Activated CD8-positive, alpha-beta memory T cell treated with anti-CD3 and anti-CD28 coated beads, Interleukin-2, amount 50 U/mL, for 1 hour (primary cell): ENCODE results near the gene REG1A.

Experiments used
- DNase-seq: peaks from one replicate; pipeline ENCODE4 v3.0.0-alpha.2; 2020; ENCODE audit errors: extremely low read depth

The REG1A gene, protein sequence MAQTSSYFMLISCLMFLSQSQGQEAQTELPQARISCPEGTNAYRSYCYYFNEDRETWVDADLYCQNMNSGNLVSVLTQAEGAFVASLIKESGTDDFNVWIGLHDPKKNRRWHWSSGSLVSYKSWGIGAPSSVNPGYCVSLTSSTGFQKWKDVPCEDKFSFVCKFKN

DNA sequence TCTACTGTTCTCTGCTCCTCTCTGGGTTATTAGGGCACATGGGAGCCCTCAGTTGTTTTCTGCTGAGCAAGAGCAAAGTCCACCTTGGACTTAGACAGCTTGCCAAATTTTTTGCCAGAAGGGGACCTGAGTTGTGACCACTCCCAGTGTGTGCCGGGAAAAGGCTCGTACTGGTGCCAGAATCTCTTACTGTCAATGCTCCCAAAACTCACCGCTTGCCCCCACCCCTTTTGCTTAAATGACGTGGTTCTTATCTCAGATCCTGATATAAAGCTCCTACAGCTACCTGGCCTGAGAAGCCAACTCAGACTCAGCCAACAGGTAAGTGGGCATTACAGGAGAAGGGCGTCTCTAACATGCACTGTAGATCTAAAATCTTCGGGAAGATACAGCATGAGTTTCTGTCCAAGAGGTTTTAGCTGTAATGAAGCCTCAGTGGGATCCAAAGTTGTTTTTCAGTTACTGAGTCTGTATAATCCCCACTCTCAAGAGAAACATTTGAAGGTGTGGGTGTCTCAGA is at the start of gene REG1A:
REG1A (plus strand) TSS at position 295 of the 520 bp plus-strand sequence. CDS start 374 bp downstream, outside the sequence.
- DNase-seq = no peak

DNA sequence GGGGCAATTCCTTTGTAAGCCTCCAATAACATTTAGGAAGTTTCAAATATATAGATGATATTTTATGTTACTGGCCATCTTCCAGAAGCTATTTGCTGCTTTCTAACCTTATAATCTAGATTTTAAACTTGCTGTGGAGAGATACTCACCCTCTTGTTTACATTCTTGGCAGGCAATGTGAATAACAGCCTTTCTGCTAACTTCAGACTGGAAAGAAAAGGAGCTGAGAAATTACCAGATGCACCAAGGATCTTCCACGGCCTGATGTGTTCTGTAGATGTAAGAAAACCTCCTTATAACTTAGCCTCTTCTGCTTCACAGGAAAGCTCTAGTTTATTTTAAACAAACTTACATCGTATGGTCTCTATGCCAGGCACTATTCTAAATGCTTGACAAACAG is 49.2 kb upstream of the REG1A start:
- no peak for DNase-seq

DNA sequence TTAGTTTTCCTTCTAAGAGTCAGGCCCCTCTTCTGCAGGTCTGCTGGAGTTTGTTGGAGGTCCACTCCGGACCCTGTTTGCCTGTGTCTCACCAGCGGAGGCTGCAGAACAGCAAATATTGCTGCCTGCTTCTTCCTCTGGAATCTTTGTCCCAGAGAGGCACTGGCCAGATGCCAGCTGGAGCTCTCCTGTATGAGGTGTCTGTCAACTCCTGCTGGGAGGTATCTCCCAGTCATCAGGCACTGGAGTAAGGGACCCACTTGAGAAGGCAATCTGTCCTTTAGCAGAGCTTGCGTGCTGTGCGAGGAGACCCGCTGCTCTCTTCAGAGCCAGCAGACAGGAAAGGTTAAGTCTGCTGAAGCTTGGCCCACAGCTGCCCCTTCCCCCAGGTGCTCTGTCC is 37.3 kb upstream of the REG1A start:
- DNase-seq = no peak

DNA sequence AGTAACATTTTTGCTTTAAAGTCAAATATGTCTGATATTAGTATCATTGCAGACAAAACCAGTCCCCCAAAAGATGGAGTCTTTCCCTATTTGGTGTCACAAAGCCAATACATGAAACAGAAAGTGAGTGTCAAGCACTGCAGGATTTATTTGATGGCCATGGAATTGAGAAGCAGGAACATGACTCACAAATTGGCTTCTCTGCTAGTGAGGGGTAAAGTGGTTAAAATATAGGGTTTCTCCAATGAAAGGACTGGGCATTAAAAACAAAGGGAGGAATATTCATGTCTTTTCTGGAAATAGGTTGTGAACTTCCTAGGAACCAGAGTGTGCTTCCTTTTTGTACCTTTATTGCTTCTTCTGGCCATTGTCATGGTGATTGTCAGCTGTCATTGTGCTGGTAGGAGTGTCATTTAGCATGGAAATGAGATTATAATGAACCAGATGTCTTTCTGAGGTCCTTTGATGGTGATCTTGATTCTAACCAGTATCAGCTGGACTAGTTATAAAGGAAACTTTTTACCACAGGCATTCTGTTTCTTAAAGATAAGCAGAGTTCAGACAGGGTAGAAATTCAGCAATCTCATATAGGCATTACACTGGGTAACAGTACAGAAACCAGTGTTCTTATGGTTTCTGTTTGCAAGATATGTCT is 36.6 kb upstream of the REG1A start:
- DNase-seq = no peak

DNA sequence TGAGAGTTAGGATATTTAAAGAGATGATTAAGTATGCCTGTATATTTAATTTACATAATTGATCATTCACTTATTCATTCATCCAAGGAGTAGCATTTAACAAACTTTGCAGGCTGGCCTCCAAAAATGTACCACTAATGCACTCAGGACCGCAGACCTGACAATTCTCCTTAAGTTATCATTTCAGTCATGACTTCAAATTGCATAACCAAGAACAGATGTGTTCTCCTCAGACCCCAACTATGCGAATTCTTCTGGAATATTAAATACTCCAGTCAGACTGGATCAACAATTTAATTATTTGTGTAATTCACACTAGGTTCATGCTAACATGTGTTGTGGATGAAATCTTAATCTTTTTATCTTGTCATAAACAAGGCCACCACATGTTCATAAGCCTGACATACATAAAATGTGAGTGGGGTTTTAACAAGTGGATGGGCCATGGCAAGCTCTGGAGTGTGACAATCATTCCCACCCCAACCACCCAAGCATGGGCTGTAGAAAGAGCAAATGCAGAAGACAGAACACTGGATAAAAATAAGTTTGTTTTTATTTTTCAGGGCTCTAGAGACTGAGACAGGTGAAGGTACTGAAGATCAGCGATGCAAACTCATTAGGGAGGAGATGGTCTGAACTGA is 35.7 kb upstream of the REG1A start:
- DNase-seq = no peak

DNA sequence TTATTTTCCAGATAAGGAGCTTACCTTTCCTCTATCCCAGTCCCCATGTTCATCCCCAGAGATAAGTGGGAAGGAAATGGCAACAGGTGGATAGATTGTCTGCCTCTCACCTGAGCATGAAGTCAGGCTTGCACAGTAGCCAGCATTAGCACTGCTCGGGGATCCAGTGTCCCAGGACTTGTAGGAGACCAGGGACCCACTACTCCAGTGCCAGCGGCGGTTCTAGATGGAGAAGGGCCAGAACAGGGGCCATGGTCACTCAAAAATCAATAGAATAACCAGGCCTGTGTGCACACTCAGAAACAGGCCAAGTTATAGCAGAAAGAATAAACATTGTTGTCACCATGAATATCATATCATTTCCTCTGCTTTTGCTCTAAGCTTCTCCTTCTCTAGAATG is 34.9 kb upstream of the REG1A start:
- no peak for DNase-seq

DNA sequence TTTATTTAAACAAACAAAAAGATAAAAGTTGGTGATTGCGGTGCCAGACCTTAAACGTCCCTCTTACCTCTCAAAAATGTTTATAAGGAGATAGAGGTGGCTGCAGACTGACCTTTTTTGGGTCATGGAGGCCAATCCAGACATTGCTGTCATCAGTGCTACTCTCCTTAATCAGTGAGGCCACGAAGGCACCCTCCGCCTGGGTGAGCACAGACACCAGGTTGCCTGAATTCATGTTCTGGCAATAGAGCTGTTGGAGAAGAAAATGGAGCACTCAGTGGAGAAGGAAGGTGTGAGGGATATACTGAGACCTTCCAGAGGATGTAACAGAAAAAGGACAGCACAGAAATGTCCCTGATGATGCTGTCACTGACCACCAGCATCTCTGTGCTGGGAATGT is 34.0 kb upstream of the REG1A start:
- no peak for DNase-seq

DNA sequence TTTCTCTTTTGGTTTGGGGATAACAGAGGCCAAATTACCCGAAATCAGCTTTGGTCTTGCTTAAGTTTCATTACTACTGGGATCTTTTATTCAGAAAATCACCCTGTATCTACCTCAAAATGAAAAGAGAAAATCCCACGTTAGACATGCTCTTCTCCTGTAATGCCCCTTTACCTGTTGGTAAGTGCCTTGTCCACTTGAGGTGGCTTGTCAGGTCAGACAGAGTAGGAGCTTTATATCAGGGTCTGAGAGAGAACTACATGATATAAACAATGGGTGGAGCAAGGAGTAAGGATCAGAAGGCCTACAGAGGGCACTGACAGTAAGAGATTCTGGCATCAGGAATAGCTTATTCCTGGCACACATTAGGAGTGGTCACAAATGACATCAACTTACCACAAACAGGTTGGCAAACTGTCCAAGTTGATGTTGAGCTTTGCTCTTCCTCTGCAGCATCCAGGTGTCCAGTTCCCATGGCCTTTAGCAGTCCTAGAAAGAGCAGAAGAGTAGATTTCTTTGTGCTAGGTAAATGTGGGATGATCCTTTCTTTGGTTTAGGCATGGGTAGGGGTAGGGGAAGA is 32.4 kb upstream of the REG1A start, which contains the start of gene REG1B:
REG1B (minus strand) TSS at position 209 of the 580 bp plus-strand sequence. CDS start 381 bp downstream, outside the sequence.
- DNase-seq = no peak

DNA sequence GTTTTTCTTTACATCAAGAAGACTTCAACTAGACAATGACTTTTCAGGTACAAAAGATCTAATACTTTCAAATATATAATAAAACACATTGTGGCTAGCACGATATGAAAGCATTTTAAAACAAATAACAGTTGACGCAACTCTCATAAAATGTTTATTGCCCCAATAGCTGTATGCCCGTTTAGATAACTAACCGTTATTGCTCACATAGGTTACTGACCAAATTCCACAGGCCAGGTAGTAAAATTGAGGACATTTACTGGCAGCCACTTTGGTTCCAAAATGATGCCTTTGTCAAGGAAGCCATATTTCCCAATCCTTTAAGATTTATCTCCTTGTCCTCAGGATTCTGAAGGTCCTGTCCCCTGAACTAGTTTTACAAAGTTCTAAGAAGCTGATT is 29.6 kb upstream of the REG1A start:
- DNase-seq = no peak

DNA sequence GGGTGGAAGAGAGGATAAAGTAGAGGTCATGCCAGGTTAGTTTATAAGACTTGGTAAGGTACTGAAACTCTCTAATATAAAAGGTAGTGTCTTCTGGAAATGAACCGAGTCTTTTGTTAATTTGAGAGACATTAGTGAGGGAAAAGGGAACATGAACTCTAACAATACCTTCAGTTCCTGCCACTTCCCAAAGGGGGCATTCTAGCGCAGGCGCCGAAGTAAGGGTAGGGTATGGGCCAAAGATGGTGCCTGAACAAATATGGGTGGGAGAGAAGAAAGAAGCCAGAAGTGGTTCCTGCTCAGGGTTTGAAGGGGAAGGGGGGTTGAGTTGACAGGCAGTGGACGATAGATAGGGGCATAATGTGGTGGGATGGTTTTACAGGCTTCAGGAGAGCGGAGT is 22.4 kb upstream of the REG1A start:
- DNase-seq = no peak

DNA sequence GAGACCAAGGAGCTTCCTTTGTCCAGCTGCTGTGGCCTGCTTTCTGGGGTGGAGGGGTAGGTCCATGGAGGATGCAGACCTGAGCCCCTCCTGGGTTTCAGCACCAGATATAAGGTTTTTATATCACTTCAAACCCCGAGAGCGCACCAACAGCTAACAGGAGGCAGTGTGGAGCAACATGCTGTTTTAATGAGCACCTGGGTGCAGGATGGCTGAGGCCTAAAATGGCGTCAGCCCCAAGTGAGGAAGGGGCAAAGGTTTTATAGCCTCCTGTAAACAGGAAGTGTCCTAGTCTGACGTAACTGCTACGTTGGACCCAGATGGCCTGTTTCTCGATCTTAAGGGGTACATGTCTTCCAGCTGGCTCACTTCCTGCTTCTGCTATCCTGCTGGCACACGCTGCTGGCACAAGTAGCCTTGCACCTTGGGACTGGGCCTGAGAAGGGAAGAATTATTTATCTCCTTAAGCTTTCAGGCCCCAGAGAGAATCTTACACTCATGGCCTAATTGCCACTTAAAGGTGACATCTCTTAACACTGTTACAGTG is 21.1 kb upstream of the REG1A start:
- DNase-seq = no peak

DNA sequence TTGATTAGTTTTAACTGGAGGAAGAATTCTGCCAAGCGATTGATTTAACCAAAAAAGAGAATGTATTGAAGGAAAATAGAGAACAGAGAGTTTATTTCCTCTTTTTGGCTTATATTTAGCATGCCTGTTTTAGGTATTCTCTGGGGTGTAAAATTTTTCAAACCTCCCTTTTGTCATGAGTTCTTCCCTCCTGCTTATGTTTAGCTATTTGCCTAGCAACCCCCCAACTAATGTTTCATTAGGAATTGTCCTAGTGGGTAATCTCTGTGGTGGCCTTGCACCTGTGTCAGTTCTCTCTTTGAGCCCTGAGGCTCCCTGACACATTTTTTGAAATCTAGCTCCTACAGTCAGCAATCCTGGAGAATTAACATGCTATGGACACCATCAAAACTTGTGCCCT is 20.0 kb upstream of the REG1A start:
- DNase-seq = no peak

DNA sequence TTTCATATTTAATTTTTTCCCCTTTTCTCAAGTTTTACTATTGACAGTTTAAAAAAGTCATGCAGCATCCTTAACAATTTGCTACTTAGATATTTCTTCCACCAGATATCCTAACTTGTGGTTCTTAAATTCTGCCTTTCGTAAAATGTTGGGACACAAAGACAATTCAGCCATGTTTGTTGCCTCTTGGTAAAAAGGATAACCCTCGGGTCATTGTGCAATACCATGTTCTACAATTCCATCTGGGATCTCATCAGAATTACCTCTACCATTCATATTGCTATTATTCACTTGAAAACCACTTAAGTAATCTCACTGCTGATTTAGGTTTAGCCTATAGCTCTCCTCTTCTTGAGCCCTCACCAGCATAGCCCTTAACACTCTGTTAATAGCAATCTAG is 19.3 kb upstream of the REG1A start:
- DNase-seq = no peak

DNA sequence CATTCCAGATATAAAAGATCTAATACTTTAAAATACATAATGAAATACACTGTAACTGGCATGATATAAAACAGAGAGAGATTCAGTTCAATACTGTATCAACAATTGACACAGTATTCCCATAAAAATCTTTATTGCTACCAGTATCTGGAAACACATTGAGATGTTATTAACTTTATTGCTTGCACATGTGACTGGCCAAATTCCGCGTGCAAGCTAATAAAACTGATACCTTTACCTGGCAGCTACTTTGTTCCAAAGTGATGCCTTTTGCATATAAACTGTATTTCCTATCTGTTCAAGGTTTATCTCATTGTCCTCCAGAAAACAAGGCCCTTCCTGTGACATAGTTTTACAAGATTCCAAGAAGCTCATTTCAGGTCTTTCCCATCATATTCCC is 17.1 kb upstream of the REG1A start:
- no peak for DNase-seq

DNA sequence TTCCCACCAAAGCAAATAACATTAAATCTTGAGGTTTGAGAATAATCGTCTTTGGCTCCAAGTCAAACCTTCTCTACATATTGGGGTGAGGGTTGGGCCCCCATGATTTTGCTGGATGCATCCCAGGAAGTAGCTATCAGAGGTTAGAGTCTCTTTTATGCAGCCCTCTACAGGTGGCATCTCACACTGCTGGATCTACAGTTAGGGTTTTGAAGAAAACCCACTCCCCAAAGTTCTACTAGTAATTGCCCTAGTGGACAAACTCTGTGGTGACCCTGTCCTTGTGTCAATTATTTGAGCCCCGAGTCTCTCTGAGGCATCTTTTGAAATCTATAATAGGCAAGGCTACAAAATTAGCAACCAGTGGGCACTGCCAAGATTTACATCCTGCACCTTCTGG is 15.0 kb upstream of the REG1A start:
- no peak for DNase-seq

DNA sequence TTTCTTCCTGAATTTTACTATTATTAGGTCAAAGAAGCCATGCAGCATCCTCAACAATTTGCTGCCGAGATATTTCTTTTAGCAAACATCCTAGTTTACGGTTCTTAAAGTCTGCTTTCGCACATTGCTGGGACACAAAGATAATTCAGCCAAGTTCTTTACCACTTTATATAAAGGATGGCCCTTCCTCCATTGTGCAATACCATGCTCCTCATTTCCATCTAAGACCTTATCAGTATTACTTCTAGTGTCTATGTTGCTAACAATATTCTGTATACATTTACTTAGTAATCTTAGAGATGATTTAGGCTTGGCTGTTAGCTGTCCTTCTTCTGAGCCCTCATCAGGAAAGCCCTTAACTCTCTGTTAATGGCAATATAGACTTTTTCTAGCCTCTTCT is 8.0 kb upstream of the REG1A start:
- DNase-seq = no peak

DNA sequence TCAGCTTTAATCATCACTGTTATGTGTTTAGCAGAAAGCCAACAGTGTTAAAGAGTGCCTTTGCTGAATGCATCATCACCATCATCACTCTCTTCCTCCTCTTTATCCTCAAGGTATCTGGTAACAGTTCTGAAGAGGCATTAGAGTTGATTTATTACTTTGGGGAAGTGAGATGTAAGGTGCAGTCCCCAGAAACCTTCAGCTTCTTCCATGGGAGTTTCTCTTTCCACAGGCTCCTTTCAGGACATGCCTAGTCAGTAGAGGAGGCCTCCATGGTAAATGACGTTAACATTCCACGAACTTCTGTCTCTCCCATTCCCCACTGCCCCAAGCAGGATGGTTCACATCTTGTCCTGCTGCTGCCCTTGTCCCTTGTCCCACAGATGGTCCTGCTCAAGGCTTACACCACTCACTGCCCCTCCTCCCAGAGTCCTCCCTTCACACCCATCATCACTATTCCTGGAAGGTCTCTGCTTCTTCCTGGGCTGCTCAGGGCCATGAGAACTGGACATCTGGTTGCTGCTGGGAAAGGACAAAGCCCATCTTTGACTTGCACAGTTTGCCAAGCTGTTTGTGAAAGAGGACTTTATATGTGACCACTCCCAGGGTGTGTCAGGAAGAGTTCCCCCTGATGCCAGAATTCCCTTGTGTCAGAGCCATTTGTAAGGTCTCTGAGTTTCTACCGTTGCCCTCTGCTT is 5.3 kb upstream of the REG1A start:
- DNase-seq = no peak

DNA sequence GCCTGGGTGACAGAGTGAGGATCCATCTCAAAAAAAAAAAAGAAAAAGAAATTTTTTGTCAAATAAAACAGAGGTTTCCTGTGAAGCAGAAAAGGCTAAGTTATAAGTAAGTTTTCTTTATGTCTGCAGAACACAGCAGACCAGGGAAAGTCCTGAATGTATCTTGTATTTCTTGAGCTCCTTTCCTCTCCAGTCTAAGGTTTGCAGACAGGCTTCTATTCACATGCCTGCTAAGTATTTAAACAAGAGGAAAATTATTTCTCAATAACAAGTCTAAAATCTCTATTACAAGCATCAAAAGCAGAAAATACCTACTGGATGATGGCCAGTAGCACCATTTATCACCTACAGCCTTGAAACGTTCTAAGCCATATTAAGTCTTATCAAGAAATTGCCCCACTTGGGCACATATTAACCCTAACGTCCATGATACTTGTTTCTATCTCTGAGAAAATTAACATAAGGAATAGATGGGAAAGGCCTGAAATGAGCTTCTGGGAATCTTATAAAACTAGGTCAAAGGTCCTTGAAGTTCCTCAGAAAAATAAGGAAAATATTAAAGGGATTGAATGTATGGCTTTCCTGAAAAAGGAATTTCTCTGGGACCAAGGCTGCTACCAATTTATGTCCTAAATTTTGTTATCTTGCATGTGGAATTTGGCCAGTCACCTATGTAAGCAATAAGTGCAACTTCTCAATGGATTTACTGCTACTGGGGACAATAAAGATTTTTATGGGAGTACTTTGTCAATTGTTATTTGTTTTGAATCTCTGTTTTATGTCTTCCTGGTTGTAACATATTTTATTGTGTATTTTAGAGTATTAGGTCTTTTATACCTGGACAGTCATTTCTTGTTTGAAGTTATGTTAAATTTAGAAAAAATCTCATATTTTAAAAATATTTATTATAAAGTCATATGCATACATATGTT is 3.0 kb upstream of the REG1A start:
- no peak for DNase-seq

DNA sequence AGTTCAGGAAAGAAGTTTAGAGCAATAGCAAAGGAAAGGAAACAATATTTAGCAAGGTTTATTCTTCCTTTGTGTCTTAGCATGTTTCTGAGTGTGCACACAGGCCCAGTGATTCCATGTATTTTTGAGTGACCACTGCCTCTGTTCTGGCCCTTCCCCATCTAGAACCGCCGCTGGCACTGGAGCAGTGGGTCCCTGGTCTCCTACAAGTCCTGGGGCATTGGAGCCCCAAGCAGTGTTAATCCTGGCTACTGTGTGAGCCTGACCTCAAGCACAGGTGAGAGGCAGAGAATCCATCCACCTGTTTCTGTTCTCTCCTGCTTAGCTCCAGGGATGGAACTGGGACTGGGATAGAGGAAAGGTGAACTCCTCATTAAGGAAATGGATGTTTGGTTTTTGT is 2.4 kb downstream of the REG1A start:
- no peak for DNase-seq

DNA sequence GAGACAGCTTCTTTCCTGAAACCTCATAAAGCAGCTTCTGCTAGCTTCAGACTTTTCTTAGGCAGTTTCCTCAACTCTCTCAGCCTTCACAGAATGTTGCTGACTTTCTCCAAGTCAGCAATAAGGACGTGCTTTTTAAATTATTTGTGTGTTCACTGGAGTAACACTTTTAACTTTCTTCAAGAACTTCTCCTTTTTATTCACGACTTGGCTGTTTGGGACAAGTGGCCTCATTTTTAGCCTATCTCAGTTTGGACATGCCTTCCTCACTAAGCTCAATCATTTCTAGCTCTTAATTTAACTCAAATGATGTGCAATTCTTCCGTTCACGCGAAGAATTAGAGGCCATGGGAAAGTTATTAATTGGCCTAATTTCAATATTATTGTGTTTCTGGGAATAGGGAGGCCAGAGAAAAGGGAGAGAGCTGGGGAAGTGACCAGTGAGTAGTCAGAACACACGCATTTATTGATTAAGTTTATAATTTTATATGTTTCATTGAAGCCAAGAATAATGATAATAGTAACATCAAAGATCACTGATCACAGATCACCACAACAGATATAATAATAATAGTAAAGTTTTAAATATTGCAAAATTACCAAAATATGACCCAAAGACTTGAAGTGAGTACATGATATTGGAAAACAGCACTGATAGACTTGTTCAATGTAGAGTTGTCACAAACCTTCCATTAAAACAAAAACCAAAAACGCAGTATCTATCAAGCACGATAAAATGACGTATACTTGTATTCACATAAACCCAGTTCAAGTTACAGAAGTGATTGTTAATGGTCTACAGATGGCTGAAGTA is 4.8 kb downstream of the REG1A start:
- no peak for DNase-seq
